Retinal pigment epithelial cell (primary cell): ENCODE measurements around the gene CLCN1.
A peak's percentile ranks its signal among the peaks of the same experiment; 100 is the strongest.

ENCODE experiments used
- DNase-seq: peaks from one replicate; pipeline ENCODE4 v3.0.0-alpha.2; 2010; ENCODE audit warnings: low read depth
- H3K4me3 ChIP-seq: 2 replicates; pipeline ENCODE4 v1.5.1; 2011; ENCODE audit warnings: mild to moderate bottlenecking, low read length, control low read depth, moderate library complexity
- CTCF ChIP-seq: conservative IDR thresholded peaks from 2 replicates; pipeline ENCODE4 v1.5.1; 2011; ENCODE audit warnings: low read depth, low read length, control low read depth, inconsistent platforms

The CLCN1 gene

GRCh38 chr7:143358626-143359025 lies 42.7 kb downstream of the CLCN1 start:
- H3K4me3 ChIP-seq, result no peak overlapping the region
- TF ChIP-seq CTCF, result no peak
- DNase-seq, result no peak

- DNase-seq, result no peak
- no peak for TF ChIP-seq CTCF
- H3K4me3 ChIP-seq, result no peak overlapping the region
These were observed 44.0 kb downstream of the CLCN1 start for GRCh38 chr7:143359771-143360353.

- TF ChIP-seq CTCF, result no peak
- H3K4me3 ChIP-seq, result peak overlapping the region; percentile 32
- DNase-seq, result no peak
These were observed 45.1 kb downstream of the CLCN1 start for GRCh38 chr7:143360788-143361551.

- DNase-seq, result no peak
- peak overlapping the region; percentile 60 for H3K4me3 ChIP-seq
- no peak for TF ChIP-seq CTCF
These were observed 45.7 kb downstream of the CLCN1 start for GRCh38 chr7:143361552-143362130.

GRCh38 chr7:143362131-143363015 lies 46.5 kb downstream of the CLCN1 start, which contains the start of gene FAM131B:
FAM131B (minus strand) TSS chr7:143362713; CDS start chr7:143362603, 110 bp downstream.
- H3K4me3 ChIP-seq, result peak within 1 kb of the TSS; percentile 60
- DNase-seq, result no peak
- no peak for TF ChIP-seq CTCF

GRCh38 chr7:143363016-143363937 lies 47.4 kb downstream of the CLCN1 start:
- DNase-seq, result no peak
- H3K4me3 ChIP-seq, result peak overlapping the region; percentile 36
- TF ChIP-seq CTCF, result no peak
